Liver (tissue), 9 donors: Measurements from ENCODE around the gene CIDEA. TPM values are rescaled to one million over a fixed set of nuclear protein-coding genes. Genes with fewer than 3 reads are reported as not detected.

Experiments used
- DNase-seq: peaks from one replicate; pipeline ENCODE4 v3.0.0-alpha.2; 2017; ENCODE audit warnings: low spot score
- H3K27ac ChIP-seq, 2 donors: one replicate each; pipeline ENCODE4 v1.7.0; 2013; ENCODE audit warnings: inconsistent platforms in 2 of 2, low read length in 2 of 2, control low read depth in 1 of 2, low read depth in 1 of 2, mild to moderate bottlenecking in 1 of 2
- H3K27me3 ChIP-seq, 4 donors: one replicate each; pipeline versions ENCODE4 v1.6.1 to v1.7.0; 2013; ENCODE audit warnings: low read length in 3 of 4, inconsistent platforms in 1 of 4, mild to moderate bottlenecking in 1 of 4, moderate library complexity in 1 of 4; ENCODE audit not compliant: control insufficient read depth in 4 of 4, insufficient read depth in 4 of 4
- H3K36me3 ChIP-seq, 4 donors: one replicate each; pipeline versions ENCODE4 v1.6.1 to v1.7.0; 2013; ENCODE audit warnings: low read length in 3 of 4, mild to moderate bottlenecking in 3 of 4, low read depth in 1 of 4, moderate library complexity in 1 of 4; ENCODE audit not compliant: control insufficient read depth in 4 of 4, insufficient read depth in 3 of 4
- H3K4me1 ChIP-seq, 4 donors: one replicate each; pipeline versions ENCODE4 v1.6.1 to v1.7.0; 2013; ENCODE audit warnings: low read length in 3 of 4, mild to moderate bottlenecking in 3 of 4, moderate library complexity in 1 of 4; ENCODE audit not compliant: control insufficient read depth in 4 of 4, insufficient read depth in 4 of 4
- H3K4me3 ChIP-seq, 3 donors: one replicate each; pipeline versions ENCODE4 v1.6.1 to v1.7.0; 2013; ENCODE audit warnings: low read length in 3 of 3, control low read depth in 1 of 3, low read depth in 1 of 3, mild to moderate bottlenecking in 1 of 3
- H3K9ac ChIP-seq, 2 donors: one replicate each; pipeline ENCODE4 v1.7.0; 2013; ENCODE audit warnings: low read length in 2 of 2, mild to moderate bottlenecking in 2 of 2, moderate library complexity in 2 of 2, control low read depth in 1 of 2, low read depth in 1 of 2
- H3K9me3 ChIP-seq, 4 donors: one replicate each; pipeline versions ENCODE4 v1.6.1 to v1.7.0; 2013; ENCODE audit warnings: low read length in 3 of 4; ENCODE audit not compliant: control insufficient read depth in 4 of 4
- EGR1 ChIP-seq, 2 donors: IDR thresholded peaks; 2 replicates each; pipeline ENCODE4 v1.6.1; 2016 to 2018; ENCODE audit warnings: antibody characterized with exemption in 2 of 2, low read depth in 2 of 2
- FOXA1 ChIP-seq: IDR thresholded peaks from 2 replicates; pipeline ENCODE4 v1.6.1; 2016; ENCODE audit warnings: antibody characterized with exemption
- FOXA2 ChIP-seq: IDR thresholded peaks from 2 replicates; pipeline ENCODE4 v1.6.1; 2016; ENCODE audit warnings: antibody characterized with exemption
- GABPA ChIP-seq, 2 donors: IDR thresholded peaks in 1 of 2; conservative IDR thresholded peaks in 1 of 2; 2 replicates each; pipeline ENCODE4 v1.6.1; 2016; ENCODE audit warnings: antibody characterized with exemption in 2 of 2, mild to moderate bottlenecking in 1 of 2, moderate library complexity in 1 of 2
- HNF4A ChIP-seq, 2 donors: conservative IDR thresholded peaks; 2 replicates each; pipeline ENCODE4 v1.6.1; 2016; ENCODE audit warnings: antibody characterized with exemption in 2 of 2, mild to moderate bottlenecking in 2 of 2
- HNF4G ChIP-seq: IDR thresholded peaks from 2 replicates; pipeline ENCODE4 v1.6.1; 2016; ENCODE audit warnings: antibody characterized with exemption
- NR2F2 ChIP-seq: IDR thresholded peaks from 2 replicates; pipeline ENCODE4 v1.6.1; 2016; ENCODE audit warnings: antibody characterized with exemption
- RAD21 ChIP-seq, 2 donors: IDR thresholded peaks; 2 replicates each; pipeline ENCODE4 v1.6.1; 2016; ENCODE audit warnings: antibody characterized with exemption in 2 of 2, mild to moderate bottlenecking in 2 of 2
- RXRA ChIP-seq, 2 donors: IDR thresholded peaks; 2 replicates each; pipeline ENCODE4 v1.6.1; 2017 to 2018; ENCODE audit warnings: antibody characterized with exemption in 2 of 2, mild to moderate bottlenecking in 1 of 2
- SP1 ChIP-seq: IDR thresholded peaks from 2 replicates; pipeline ENCODE4 v1.6.1; 2018; ENCODE audit warnings: antibody characterized with exemption, mild to moderate bottlenecking
- TAF1 ChIP-seq: conservative IDR thresholded peaks from 2 replicates; pipeline ENCODE4 v1.6.1; 2016; ENCODE audit warnings: antibody characterized with exemption, mild to moderate bottlenecking
- WGBS: extraction: QIAGEN DNeasy Blood & Tissue Kit; methylation state at CpG from one replicate; pipeline ENCODE4 v1.1.7; 2013; 5-methylcytosine and 5-hydroxymethylcytosine counted together
- polyA plus RNA-seq, 2 donors: library from polyadenylated mRNA; stranded (reverse) in 1 of 2; unstranded in 1 of 2; fragments of 200-250 nt in 1 of 2; fragments of >200 nt in 1 of 2; fragmentation: Nextera tagmentation in 1 of 2; extraction: Ambion mirVana in 1 of 2; gene quantifications; one replicate each; pipeline versions ENCODE4 v1.2.1 to v1.2.3, GENCODE V29; 2013 to 2015
- total RNA-seq, 2 donors: library from RNA; depleted of rRNA; stranded (reverse); fragments of >200 nt; gene quantifications; one replicate each; pipeline ENCODE4 v1.2.3, GENCODE V29; 2014
- TF ChIP-seq, protein P1 (sequence below): IDR thresholded peaks from 2 replicates; pipeline ENCODE4 v1.6.1; 2016; ENCODE audit warnings: antibody characterized with exemption
- TF ChIP-seq, protein P2 (sequence below): IDR thresholded peaks from 2 replicates; pipeline ENCODE4 v1.6.1; 2016; ENCODE audit warnings: antibody characterized with exemption
- TF ChIP-seq, protein P3 (sequence below): fragments of 150-350 bp; IDR thresholded peaks from 2 replicates; pipeline ENCODE4 v1.5.1; 2017; ENCODE audit warnings: improper control_type of control experiment, low read depth, low read length; ENCODE audit not compliant: missing input control
- TF ChIP-seq, protein P4 (sequence below): IDR thresholded peaks from 2 replicates; pipeline ENCODE4 v1.6.1; 2016; ENCODE audit warnings: antibody characterized with exemption, mild to moderate bottlenecking
- TF ChIP-seq, protein P5 (sequence below): IDR thresholded peaks from 2 replicates; pipeline ENCODE4 v1.6.1; 2016; ENCODE audit warnings: antibody characterized with exemption
- donor health status: healthy.
- donor health status: healthy.
- donor health status: healthy.
- donor health status: healthy.
- donor health status: healthy.

The CIDEA gene
- total and polyA plus RNA-seq, 4 donors: not detected

DNA sequence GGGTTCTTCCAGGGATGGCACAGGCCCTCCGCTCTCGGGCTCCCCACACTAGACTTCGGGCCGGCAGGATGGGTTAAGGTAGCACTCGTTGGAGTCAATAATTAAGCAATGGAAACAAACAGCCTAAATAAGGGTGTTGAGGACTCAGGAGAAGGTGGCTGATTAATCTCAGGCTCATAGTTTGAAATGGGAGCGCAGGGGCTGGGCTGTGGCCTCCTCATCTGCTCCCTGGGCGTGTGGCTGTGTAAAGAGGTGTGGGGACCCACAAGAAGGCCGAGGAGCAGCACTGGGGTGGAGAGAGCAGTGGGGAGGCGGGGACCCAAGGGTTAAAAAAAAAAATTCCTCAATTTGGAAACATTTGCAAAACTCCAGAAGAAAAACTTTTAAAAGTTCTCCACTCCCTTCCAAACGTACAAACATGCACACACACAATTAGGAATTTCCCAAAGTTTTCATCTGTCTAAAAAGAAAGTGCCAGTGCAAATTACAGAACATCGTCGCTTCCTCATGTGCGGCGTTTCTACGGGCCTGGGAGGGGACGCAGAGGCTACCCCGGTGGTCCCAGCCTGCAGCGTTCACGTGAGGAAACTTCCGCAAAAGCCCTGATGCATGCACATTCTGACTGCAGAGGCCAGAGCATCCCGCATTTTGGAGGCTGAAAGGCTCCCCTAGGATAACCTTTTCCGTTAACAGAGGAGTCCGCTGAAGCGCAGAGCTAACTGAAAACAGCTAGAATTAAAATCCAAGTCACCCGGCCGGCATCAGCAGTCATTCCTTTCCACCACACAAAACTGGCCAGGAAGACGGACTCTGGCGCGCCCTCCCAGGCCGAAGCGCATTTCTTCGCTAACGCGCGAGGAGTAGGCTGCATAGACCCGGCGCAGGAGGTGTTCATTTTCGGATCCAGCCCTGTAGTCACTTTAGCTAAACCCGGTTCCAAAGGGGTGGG, 52.9 kb downstream of the CIDEA start:
- Histone ChIP-seq H3K27ac (peak overlapping the region; percentile 72 to 76), H3K4me3 (peak overlapping the region in 2 of 3 donors; percentile 26 to 62), H3K36me3 (peaks cover 0 to 3% (median 1%) of the 10 kb centered on the region in 4 donors), H3K9ac (no peak overlapping the region), H3K9me3 (no peaks in the 10 kb centered on the region), H3K27me3 (peaks cover 0 to 8% (median 0%) of the 10 kb centered on the region in 4 donors), H3K4me1 (peaks cover 0 to 9% (median 7%) of the 10 kb centered on the region in 4 donors)
- TF ChIP-seq SP1 (no peak), RXRA (IDR thresholded peaks at IDR 0.05) (no peak), HNF4G (no peak), GABPA (IDR thresholded peaks at IDR 0.05 in 1 of 2, conservative IDR thresholded peaks at IDR 0.05 in 1 of 2) (no peak), HNF4A (conservative IDR thresholded peaks at IDR 0.05) (no peak), FOXA1 (no peak)
- 15% methylated on average over 39 of the region's 39 CpGs for WGBS
- DNase-seq: peak; percentile 68

DNA sequence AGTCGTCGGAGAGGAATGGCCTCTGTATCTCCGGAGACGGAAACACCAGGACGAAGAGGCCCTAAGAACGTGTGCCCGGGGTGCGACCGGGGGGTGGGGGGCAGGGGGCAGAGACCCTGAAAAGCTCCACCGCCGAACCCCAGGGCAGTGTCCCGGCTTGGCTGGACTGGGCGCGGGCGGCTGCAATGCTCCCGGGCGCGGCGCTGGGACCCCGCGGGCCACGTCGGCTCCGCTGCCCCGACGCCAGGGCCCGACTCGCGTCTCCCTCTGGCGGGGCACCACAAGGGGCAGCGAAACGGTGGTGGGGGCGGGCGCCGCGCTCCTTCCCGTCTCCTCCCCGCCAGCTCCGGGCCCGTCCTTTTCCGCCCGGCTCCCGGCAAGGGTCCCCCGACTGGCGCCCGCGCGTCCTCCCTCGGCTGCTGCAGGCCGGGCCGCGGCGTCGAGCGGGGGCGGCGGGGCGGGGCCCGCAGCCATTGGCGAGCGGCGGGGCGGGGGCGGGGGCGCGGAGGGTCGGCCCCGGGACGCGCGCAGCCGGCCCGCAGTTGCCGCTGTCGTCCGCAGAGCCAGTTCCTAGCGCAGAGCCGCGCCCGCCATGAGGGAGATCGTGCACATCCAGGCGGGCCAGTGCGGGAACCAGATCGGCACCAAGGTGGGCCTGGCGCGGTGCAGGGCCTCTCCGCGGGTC, 53.7 kb downstream of the CIDEA start, which contains the start of gene TUBB6:
Gene TUBB6 (plus strand): TSS at position 541 of the 685 bp plus-strand sequence. CDS start 52 bp downstream, at position 593.
- 6% methylated on average over 88 of the region's 88 CpGs for WGBS
- Histone ChIP-seq H3K9ac (no peak within 1 kb of the TSS), H3K27ac (peak within 1 kb of the TSS; percentile 76 to 79), H3K4me3 (peak within 1 kb of the TSS; percentile 26 to 62 (median 33)), H3K9me3 (peaks cover 0 to 4% (median 0%) of the 10 kb centered on the region in 4 donors), H3K36me3 (peaks cover 0 to 7% (median 2%) of the 10 kb centered on the region in 4 donors), H3K4me1 (peaks cover 0 to 9% (median 7%) of the 10 kb centered on the region in 4 donors), H3K27me3 (peaks cover 0 to 8% (median 0%) of the 10 kb centered on the region in 4 donors)
- TF ChIP-seq, protein P1, sequence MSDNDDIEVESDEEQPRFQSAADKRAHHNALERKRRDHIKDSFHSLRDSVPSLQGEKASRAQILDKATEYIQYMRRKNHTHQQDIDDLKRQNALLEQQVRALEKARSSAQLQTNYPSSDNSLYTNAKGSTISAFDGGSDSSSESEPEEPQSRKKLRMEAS: no peak
- TF ChIP-seq HNF4G (no peak), FOXA2 (no peak), TAF1 (no peak), HNF4A (conservative IDR thresholded peaks at IDR 0.05) (no peak), NR2F2 (no peak), EGR1 (IDR thresholded peaks at IDR 0.05; ENCODE audit: low read depth in 2 of 2) (no peak), RAD21 (IDR thresholded peaks at IDR 0.05) (no peak), GABPA (IDR thresholded peaks at IDR 0.05 in 1 of 2, conservative IDR thresholded peaks at IDR 0.05 in 1 of 2) (no peak), RXRA (IDR thresholded peaks at IDR 0.05) (no peak), SP1 (no peak)
- TF ChIP-seq, protein P2, sequence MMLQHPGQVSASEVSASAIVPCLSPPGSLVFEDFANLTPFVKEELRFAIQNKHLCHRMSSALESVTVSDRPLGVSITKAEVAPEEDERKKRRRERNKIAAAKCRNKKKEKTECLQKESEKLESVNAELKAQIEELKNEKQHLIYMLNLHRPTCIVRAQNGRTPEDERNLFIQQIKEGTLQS: no peak
- TF ChIP-seq, protein P3, sequence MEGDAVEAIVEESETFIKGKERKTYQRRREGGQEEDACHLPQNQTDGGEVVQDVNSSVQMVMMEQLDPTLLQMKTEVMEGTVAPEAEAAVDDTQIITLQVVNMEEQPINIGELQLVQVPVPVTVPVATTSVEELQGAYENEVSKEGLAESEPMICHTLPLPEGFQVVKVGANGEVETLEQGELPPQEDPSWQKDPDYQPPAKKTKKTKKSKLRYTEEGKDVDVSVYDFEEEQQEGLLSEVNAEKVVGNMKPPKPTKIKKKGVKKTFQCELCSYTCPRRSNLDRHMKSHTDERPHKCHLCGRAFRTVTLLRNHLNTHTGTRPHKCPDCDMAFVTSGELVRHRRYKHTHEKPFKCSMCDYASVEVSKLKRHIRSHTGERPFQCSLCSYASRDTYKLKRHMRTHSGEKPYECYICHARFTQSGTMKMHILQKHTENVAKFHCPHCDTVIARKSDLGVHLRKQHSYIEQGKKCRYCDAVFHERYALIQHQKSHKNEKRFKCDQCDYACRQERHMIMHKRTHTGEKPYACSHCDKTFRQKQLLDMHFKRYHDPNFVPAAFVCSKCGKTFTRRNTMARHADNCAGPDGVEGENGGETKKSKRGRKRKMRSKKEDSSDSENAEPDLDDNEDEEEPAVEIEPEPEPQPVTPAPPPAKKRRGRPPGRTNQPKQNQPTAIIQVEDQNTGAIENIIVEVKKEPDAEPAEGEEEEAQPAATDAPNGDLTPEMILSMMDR: no peak
- TF ChIP-seq, protein P4, sequence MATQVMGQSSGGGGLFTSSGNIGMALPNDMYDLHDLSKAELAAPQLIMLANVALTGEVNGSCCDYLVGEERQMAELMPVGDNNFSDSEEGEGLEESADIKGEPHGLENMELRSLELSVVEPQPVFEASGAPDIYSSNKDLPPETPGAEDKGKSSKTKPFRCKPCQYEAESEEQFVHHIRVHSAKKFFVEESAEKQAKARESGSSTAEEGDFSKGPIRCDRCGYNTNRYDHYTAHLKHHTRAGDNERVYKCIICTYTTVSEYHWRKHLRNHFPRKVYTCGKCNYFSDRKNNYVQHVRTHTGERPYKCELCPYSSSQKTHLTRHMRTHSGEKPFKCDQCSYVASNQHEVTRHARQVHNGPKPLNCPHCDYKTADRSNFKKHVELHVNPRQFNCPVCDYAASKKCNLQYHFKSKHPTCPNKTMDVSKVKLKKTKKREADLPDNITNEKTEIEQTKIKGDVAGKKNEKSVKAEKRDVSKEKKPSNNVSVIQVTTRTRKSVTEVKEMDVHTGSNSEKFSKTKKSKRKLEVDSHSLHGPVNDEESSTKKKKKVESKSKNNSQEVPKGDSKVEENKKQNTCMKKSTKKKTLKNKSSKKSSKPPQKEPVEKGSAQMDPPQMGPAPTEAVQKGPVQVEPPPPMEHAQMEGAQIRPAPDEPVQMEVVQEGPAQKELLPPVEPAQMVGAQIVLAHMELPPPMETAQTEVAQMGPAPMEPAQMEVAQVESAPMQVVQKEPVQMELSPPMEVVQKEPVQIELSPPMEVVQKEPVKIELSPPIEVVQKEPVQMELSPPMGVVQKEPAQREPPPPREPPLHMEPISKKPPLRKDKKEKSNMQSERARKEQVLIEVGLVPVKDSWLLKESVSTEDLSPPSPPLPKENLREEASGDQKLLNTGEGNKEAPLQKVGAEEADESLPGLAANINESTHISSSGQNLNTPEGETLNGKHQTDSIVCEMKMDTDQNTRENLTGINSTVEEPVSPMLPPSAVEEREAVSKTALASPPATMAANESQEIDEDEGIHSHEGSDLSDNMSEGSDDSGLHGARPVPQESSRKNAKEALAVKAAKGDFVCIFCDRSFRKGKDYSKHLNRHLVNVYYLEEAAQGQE: no peak
- TF ChIP-seq, protein P5, sequence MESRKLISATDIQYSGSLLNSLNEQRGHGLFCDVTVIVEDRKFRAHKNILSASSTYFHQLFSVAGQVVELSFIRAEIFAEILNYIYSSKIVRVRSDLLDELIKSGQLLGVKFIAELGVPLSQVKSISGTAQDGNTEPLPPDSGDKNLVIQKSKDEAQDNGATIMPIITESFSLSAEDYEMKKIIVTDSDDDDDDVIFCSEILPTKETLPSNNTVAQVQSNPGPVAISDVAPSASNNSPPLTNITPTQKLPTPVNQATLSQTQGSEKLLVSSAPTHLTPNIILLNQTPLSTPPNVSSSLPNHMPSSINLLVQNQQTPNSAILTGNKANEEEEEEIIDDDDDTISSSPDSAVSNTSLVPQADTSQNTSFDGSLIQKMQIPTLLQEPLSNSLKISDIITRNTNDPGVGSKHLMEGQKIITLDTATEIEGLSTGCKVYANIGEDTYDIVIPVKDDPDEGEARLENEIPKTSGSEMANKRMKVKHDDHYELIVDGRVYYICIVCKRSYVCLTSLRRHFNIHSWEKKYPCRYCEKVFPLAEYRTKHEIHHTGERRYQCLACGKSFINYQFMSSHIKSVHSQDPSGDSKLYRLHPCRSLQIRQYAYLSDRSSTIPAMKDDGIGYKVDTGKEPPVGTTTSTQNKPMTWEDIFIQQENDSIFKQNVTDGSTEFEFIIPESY: no peak
- DNase-seq: peak; percentile 72
